SK-N-SH treated with all-trans-retinoic acid at 6 μM for 48 hours (cell line): ENCODE measurements around the gene TMEM116.
"Not testable (repeated sequence)": the region's sequence is repeated elsewhere in the genome, so short reads cannot be mapped to it uniquely, and the experiment has no call there.

Experiments
- ARNTL ChIP-seq: fragments of 450-650 bp; formaldehyde crosslinking; IDR thresholded peaks from 2 replicates; pipeline ENCODE4 v1.5.0; 2020; ENCODE audit warnings: low read depth, mild to moderate bottlenecking, moderate library complexity, borderline replicate concordance
- BACH2 ChIP-seq: fragments of 250-450 bp; sonication (Bioruptor Pico); IDR thresholded peaks from 2 replicates; pipeline ENCODE4 v1.9.0; 2021; ENCODE audit warnings: mild to moderate bottlenecking, borderline replicate concordance
- ISL1 ChIP-seq: fragments of 250-450 bp; sonication (Bioruptor Pico); IDR thresholded peaks from 2 replicates; pipeline ENCODE4 v2.1.2; 2022; ENCODE audit warnings: mild to moderate bottlenecking, moderate library complexity
- OSR1 ChIP-seq: fragments of 250-450 bp; sonication (Bioruptor Pico); IDR thresholded peaks from 2 replicates; pipeline ENCODE4 v1.8.0; 2022; ENCODE audit warnings: moderate library complexity, mild to moderate bottlenecking, inconsistent platforms
- PATZ1 ChIP-seq: fragments of 250-450 bp; sonication (Bioruptor Pico); IDR thresholded peaks from 2 replicates; pipeline ENCODE4 v1.8.0; 2020; ENCODE audit warnings: mild to moderate bottlenecking, moderate library complexity, borderline replicate concordance
- POU6F1 ChIP-seq: fragments of 250-450 bp; sonication (Bioruptor Pico); IDR thresholded peaks from 2 replicates; pipeline ENCODE4 v1.8.0; 2021; ENCODE audit warnings: low read depth, mild to moderate bottlenecking, moderate library complexity, borderline replicate concordance
- RARB ChIP-seq: fragments of 250-450 bp; sonication (Bioruptor Pico); IDR thresholded peaks from 2 replicates; pipeline ENCODE4 v1.8.0; 2021; ENCODE audit warnings: mild to moderate bottlenecking, moderate library complexity
- TCF4 ChIP-seq: fragments of 250-450 bp; sonication (Bioruptor Pico); IDR thresholded peaks from 2 replicates; pipeline ENCODE4 v1.8.0; 2021; ENCODE audit warnings: mild to moderate bottlenecking, moderate library complexity, borderline replicate concordance
- ZC3H10 ChIP-seq: fragments of 250-450 bp; sonication (Bioruptor Pico); IDR thresholded peaks from 2 replicates; pipeline ENCODE4 v1.5.1; 2021; ENCODE audit warnings: mild to moderate bottlenecking, moderate library complexity
- ZFP30 ChIP-seq: fragments of 450-650 bp; formaldehyde crosslinking; IDR thresholded peaks from 2 replicates; pipeline ENCODE4 v1.5.0; 2022; ENCODE audit warnings: mild to moderate bottlenecking, moderate library complexity

DNA sequence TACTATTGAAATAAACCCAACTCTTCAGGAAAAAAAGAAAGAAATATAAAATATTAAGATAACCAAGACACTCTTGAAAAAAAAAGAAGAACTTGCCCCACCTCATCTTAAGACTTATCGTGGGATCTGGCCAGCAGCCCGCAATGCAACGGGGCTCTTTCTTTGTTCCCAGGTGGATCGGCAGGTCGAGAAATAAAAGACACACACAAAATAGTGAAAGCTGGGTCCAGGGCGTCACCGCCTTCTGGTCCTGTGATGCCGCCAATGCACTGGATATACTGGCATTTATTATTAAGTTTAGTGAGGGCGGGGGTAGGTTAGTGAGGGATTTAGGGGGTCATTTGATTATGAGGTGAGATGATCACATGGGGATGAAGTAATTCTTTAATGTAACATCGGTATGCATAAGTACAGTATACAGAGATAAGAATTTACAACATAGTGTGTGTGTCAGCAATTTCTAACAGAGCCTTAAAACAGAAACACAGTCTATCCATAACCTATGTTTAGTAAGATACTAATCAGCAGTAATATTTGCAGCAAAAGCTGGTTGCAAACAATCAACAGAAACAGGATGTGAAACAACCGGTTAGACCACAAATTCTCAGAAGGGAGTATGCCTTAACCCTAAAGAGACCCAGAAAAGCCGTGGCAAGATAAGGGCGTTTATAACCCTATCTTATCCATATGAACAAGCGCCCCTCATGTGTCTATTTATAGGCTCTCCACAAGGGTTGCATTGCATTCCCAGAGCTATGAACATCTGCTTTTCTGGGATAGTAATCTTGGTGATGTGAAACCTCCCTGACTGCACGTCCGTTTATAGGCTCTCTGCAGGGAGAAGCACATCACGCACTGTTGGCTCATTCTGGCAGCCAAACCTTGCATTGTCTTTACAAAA lies 18.5 kb downstream of the TMEM116 start:
- not testable (repeated sequence) for TF ChIP-seq BACH2; POU6F1 (CRISPR knock-in tag); OSR1 (CRISPR knock-in tag); ZC3H10; ISL1 (CRISPR knock-in tag); PATZ1; ZFP30 (CRISPR knock-in tag); ARNTL (CRISPR knock-in tag); RARB (CRISPR knock-in tag); TCF4 (CRISPR knock-in tag)
